ENCODE results near the gene KCNMB4. TPM values are rescaled to one million over a fixed set of nuclear protein-coding genes. Genes with fewer than 3 reads are reported as not detected.

The KCNMB4 gene
- total RNA-seq, 1 experiment from 2014 or later, result 3.0 TPM

- H3K36me3 ChIP-seq (ENCODE audit: low read depth, low read length), result no peaks in the 10 kb centered on the region
- no peak overlapping the region for H3K4me3 ChIP-seq (ENCODE audit: low read length)
- no TSS peak for BruUV-seq (replicated peaks)
- no peaks in the 10 kb centered on the region for H3K79me2 ChIP-seq (ENCODE audit: low read length)
- H3K27ac ChIP-seq (ENCODE audit: low read length), result no peak overlapping the region
- DNase-seq (no peak), ATAC-seq (no peak)
- ChIA-PET CTCF (no interaction called here), POLR2A (ENCODE audit: unreplicated experiment) (no interaction called here)
- H3K4me2 ChIP-seq (ENCODE audit: low read length), result no peak overlapping the region
- no peaks in the 10 kb centered on the region for H3F3A ChIP-seq (ENCODE audit: low read length, unreplicated experiment)
- no peaks in the 10 kb centered on the region for H3K9me2 ChIP-seq (replicated peaks; ENCODE audit: low read length)
- H3K9me3 ChIP-seq (ENCODE audit: low read length), result no peaks in the 10 kb centered on the region
- no peak for TF ChIP-seq EZH2 (IDR thresholded peaks at IDR 0.05; ENCODE audit: low read length, unreplicated experiment)
- no peak for TF ChIP-seq CTCF (conservative IDR thresholded peaks at IDR 0.05; ENCODE audit: low read depth, low read length)
- TF ChIP-seq EZH2phosphoT487 (IDR thresholded peaks at IDR 0.05; ENCODE audit: borderline replicate concordance, low read length), result no peak
- H3K9ac ChIP-seq (ENCODE audit: low read length), result no peak overlapping the region
- intact Hi-C loops (cut with micrococcal nuclease), result no loop called here
- no peaks in the 10 kb centered on the region for H3K4me1 ChIP-seq (ENCODE audit: insufficient read depth, low read length)
- H3K27me3 ChIP-seq (ENCODE audit: low read length), result no peaks in the 10 kb centered on the region
- H2AFZ ChIP-seq (ENCODE audit: low read length), result no peak overlapping the region
- no peaks in the 10 kb centered on the region for H4K20me1 ChIP-seq (ENCODE audit: low read length)
Measured at GRCh38 chr12:70427611-70428010, 61.5 kb downstream of the KCNMB4 start.

- Histone ChIP-seq H3K9me2 (replicated peaks; ENCODE audit: low read length) (no peaks in the 10 kb centered on the region), H4K20me1 (ENCODE audit: low read length) (no peaks in the 10 kb centered on the region), H3K27ac (ENCODE audit: low read length) (no peak overlapping the region), H3K9me3 (ENCODE audit: low read length) (no peaks in the 10 kb centered on the region), H2AFZ (ENCODE audit: low read length) (no peak overlapping the region), H3K79me2 (ENCODE audit: low read length) (no peaks in the 10 kb centered on the region), H3F3A (ENCODE audit: low read length, unreplicated experiment) (no peaks in the 10 kb centered on the region), H3K9ac (ENCODE audit: low read length) (no peak overlapping the region), H3K36me3 (ENCODE audit: low read depth, low read length) (no peaks in the 10 kb centered on the region), H3K27me3 (ENCODE audit: low read length) (no peaks in the 10 kb centered on the region), H3K4me1 (ENCODE audit: insufficient read depth, low read length) (no peaks in the 10 kb centered on the region), H3K4me2 (ENCODE audit: low read length) (no peak overlapping the region), H3K4me3 (ENCODE audit: low read length) (no peak overlapping the region)
- BruUV-seq (replicated peaks), result no TSS peak
- POLR2A ChIA-PET (ENCODE audit: unreplicated experiment), result no interaction called here
- CTCF ChIA-PET, result no interaction called here
- intact Hi-C loops (cut with micrococcal nuclease), result no loop called here
- ATAC-seq (no peak), DNase-seq (no peak)
- TF ChIP-seq EZH2 (IDR thresholded peaks at IDR 0.05; ENCODE audit: low read length, unreplicated experiment) (no peak), EZH2phosphoT487 (IDR thresholded peaks at IDR 0.05; ENCODE audit: borderline replicate concordance, low read length) (no peak), CTCF (conservative IDR thresholded peaks at IDR 0.05; ENCODE audit: low read depth, low read length) (no peak)
Measured at GRCh38 chr12:70430400-70430799, 64.3 kb downstream of the KCNMB4 start.

- TF ChIP-seq CTCF (conservative IDR thresholded peaks at IDR 0.05; ENCODE audit: low read depth, low read length), result no peak
- no peak for TF ChIP-seq EZH2 (IDR thresholded peaks at IDR 0.05; ENCODE audit: low read length, unreplicated experiment)
- Histone ChIP-seq H3K36me3 (ENCODE audit: low read depth, low read length) (no peaks in the 10 kb centered on the region), H3K27ac (ENCODE audit: low read length) (no peak overlapping the region), H3K79me2 (ENCODE audit: low read length) (no peaks in the 10 kb centered on the region), H3K9ac (ENCODE audit: low read length) (no peak overlapping the region), H3K4me3 (ENCODE audit: low read length) (no peak overlapping the region), H3K4me2 (ENCODE audit: low read length) (no peak overlapping the region), H3K9me2 (replicated peaks; ENCODE audit: low read length) (no peaks in the 10 kb centered on the region), H3F3A (ENCODE audit: low read length, unreplicated experiment) (no peaks in the 10 kb centered on the region), H2AFZ (ENCODE audit: low read length) (no peak overlapping the region), H4K20me1 (ENCODE audit: low read length) (no peaks in the 10 kb centered on the region), H3K4me1 (ENCODE audit: insufficient read depth, low read length) (no peaks in the 10 kb centered on the region), H3K9me3 (ENCODE audit: low read length) (no peaks in the 10 kb centered on the region), H3K27me3 (ENCODE audit: low read length) (no peaks in the 10 kb centered on the region)
- BruUV-seq (replicated peaks), result no TSS peak
- ChIA-PET POLR2A (ENCODE audit: unreplicated experiment) (no interaction called here), CTCF (no interaction called here)
- no peak for ATAC-seq
- no peak for DNase-seq
- intact Hi-C loops (cut with micrococcal nuclease), result no loop called here
Measured at GRCh38 chr12:70436836-70437235, 70.7 kb downstream of the KCNMB4 start.

Measured in PC-3 (cell line).